GM12878 (cell line): Measurements from ENCODE around the gene RNF121. TPM values are rescaled to one million over a fixed set of nuclear protein-coding genes. Genes with fewer than 3 reads are reported as not detected.

Experiments used
- ATAC-seq: fragments of 200-7000 bp; cut with Tn5 transposase; 3 replicates; pipeline ENCODE4 v1.9.1; 2020; ENCODE audit warnings: mild to moderate bottlenecking, moderate library complexity
- BruUV-seq: library from RNA; stranded (reverse); fragments of 400-500 nt; replicated peaks from 2 replicates; lab custom pipeline; 2021; lab: Mats Ljungman, UMichigan
- CTCF ChIA-PET: fragments of 300-600 bp; sonication (Branson Sonifier 250); formaldehyde crosslinking; extraction: SDS; loops from one replicate; lab custom pipeline; 2021; ENCODE audit warnings: inconsistent platforms; lab: Yijun Ruan, JAX
- POLR2A ChIA-PET: fragments of 350-600 bp; formaldehyde crosslinking; extraction: SDS; loops from one replicate; lab custom pipeline; 2021; ENCODE audit warnings: inconsistent platforms; lab: Charles Lee
- RAD21 ChIA-PET: fragments of 300-600 bp; sonication (Branson Sonifier 250); formaldehyde crosslinking; loops from one replicate; lab custom pipeline; 2023; ENCODE audit warnings: antibody characterized with exemption; ENCODE audit not compliant: unreplicated experiment; lab: Charles Lee
- SMC1A ChIA-PET: fragments of 300-600 bp; sonication (Branson Sonifier 250); formaldehyde crosslinking; loops from one replicate; lab custom pipeline; 2023; ENCODE audit not compliant: unreplicated experiment, uncharacterized antibody; lab: Charles Lee
- DNase-seq: peaks from one replicate; pipeline ENCODE4 v3.0.0-alpha.2; 2011; ENCODE audit warnings: low read depth, low spot score
- FAIRE-seq: peaks from 3 replicates; lab custom pipeline; 2011; peaks lifted over from hg19 to GRCh38; lab: Jason Lieb, UNC
- H2AFZ ChIP-seq: 2 replicates; pipeline ENCODE4 v1.6.0; 2011; ENCODE audit warnings: low read depth, low read length, control low read depth; ENCODE audit not compliant: control insufficient read depth
- H3K27ac ChIP-seq: 2 replicates; pipeline ENCODE4 v1.5.1; 2011; ENCODE audit warnings: control low read depth; ENCODE audit not compliant: control insufficient read depth, insufficient read depth
- H3K27me3 ChIP-seq, 2 experiments: replicated peaks in 1 of 2; 2 replicates each; pipeline versions ENCODE4 v1.6.0 to v1.6.1; 2011; ENCODE audit warnings: low read length in 1 of 2; ENCODE audit not compliant: control insufficient read depth in 2 of 2, insufficient read depth in 2 of 2
- H3K36me3 ChIP-seq, 2 experiments: 2 replicates each; pipeline ENCODE4 v1.5.1; 2011; ENCODE audit warnings: low read length in 1 of 2; ENCODE audit not compliant: control insufficient read depth in 2 of 2, insufficient read depth in 2 of 2
- H3K4me1 ChIP-seq: 2 replicates; pipeline ENCODE4 v1.6.1; 2011; ENCODE audit warnings: mild to moderate bottlenecking, low read length, moderate library complexity, mixed read lengths; ENCODE audit not compliant: control insufficient read depth, insufficient read depth
- H3K4me2 ChIP-seq: 2 replicates; pipeline ENCODE4 v1.6.0; 2011; ENCODE audit warnings: control low read depth; ENCODE audit not compliant: control insufficient read depth, insufficient read depth
- H3K4me3 ChIP-seq: fragments of 200-600 bp; sonication (generic); 2 replicates; pipeline ENCODE4 v1.5.1; 2016
- H3K79me2 ChIP-seq: 2 replicates; pipeline ENCODE4 v1.6.0; 2011; ENCODE audit warnings: low read length; ENCODE audit not compliant: control insufficient read depth, insufficient read depth
- H3K9ac ChIP-seq: 2 replicates; pipeline ENCODE4 v1.8.0; 2011; ENCODE audit warnings: low read length, control low read depth, mixed read lengths; ENCODE audit not compliant: control insufficient read depth, insufficient read depth
- H3K9me3 ChIP-seq: replicated peaks from 3 replicates; pipeline ENCODE4 v1.5.1; 2011; ENCODE audit warnings: mild to moderate bottlenecking, low read length; ENCODE audit not compliant: control insufficient read depth, insufficient read depth
- H4K20me1 ChIP-seq: 2 replicates; pipeline ENCODE4 v1.6.0; 2011; ENCODE audit not compliant: control insufficient read depth, insufficient read depth
- CBFB ChIP-seq: IDR thresholded peaks from 2 replicates; pipeline ENCODE4 v1.6.1; 2016; ENCODE audit warnings: antibody characterized with exemption, low read depth
- CHD2 ChIP-seq: IDR thresholded peaks from 2 replicates; pipeline ENCODE4 v1.6.1; 2011; ENCODE audit warnings: low read depth, low read length, improper control_type of control experiment, borderline replicate concordance
- CREB1 ChIP-seq: IDR thresholded peaks from 2 replicates; pipeline ENCODE4 v1.6.1; 2012; ENCODE audit warnings: low read depth, mild to moderate bottlenecking, inconsistent platforms
- EZH2 ChIP-seq: IDR thresholded peaks from 2 replicates; pipeline ENCODE4 v1.6.1; 2012; ENCODE audit warnings: low read depth, mild to moderate bottlenecking, control low read depth, inconsistent platforms, low read length, borderline replicate concordance; ENCODE audit not compliant: control insufficient read depth
- GATAD2B ChIP-seq: fragments of 450-650 bp; conservative IDR thresholded peaks from 2 replicates; pipeline ENCODE4 v1.6.1; 2017; ENCODE audit warnings: low read depth, mild to moderate bottlenecking, moderate library complexity
- KDM1A ChIP-seq: fragments of 200-600 bp; sonication (generic); IDR thresholded peaks from 2 replicates; pipeline ENCODE4 v1.6.1; 2016; ENCODE audit warnings: borderline replicate concordance
- PML ChIP-seq: IDR thresholded peaks from 2 replicates; pipeline ENCODE4 v1.6.1; 2012; ENCODE audit warnings: low read length, inconsistent platforms
- RELA ChIP-seq: fragments of 450-650 bp; IDR thresholded peaks from 2 replicates; pipeline ENCODE4 v1.8.0; 2014; ENCODE audit warnings: borderline replicate concordance; ENCODE audit not compliant: partially characterized antibody
- RUNX3 ChIP-seq: IDR thresholded peaks from 2 replicates; pipeline ENCODE4 v1.6.1; 2012; ENCODE audit warnings: low read length, inconsistent platforms
- SMAD1 ChIP-seq: fragments of 450-650 bp; IDR thresholded peaks from 2 replicates; pipeline ENCODE4 v1.6.1; 2018; ENCODE audit warnings: mild to moderate bottlenecking, low read depth; ENCODE audit not compliant: partially characterized antibody
- SREBF1 ChIP-seq: IDR thresholded peaks from 2 replicates; pipeline ENCODE4 v1.6.1; 2012; ENCODE audit warnings: mild to moderate bottlenecking, low read length
- ZBED1 ChIP-seq: IDR thresholded peaks from 2 replicates; pipeline ENCODE4 v1.6.1; 2016; ENCODE audit warnings: borderline replicate concordance
- ZBTB40 ChIP-seq: fragments of 450-650 bp; IDR thresholded peaks from 2 replicates; pipeline ENCODE4 v1.6.1; 2016; ENCODE audit warnings: mild to moderate bottlenecking, moderate library complexity, borderline replicate concordance
- ZNF207 ChIP-seq: fragments of 450-650 bp; IDR thresholded peaks from 2 replicates; pipeline ENCODE4 v1.6.1; 2014; ENCODE audit warnings: antibody characterized with exemption, mild to moderate bottlenecking, borderline replicate concordance
- WGBS: methylation state at CpG from one replicate; pipeline ENCODE4 v1.1.6; 2016; ENCODE audit warnings: low lambda C conversion rate; ENCODE audit not compliant: insufficient replicate concordance, insufficient coverage; ENCODE audit errors: missing lambda C conversion rate; 5-methylcytosine and 5-hydroxymethylcytosine counted together
- in situ Hi-C: fragments of 300-500 bp; cut with MboI; formaldehyde crosslinking; loops from 9 replicates; pipeline ENCODE4 v1.14.3; 2018; ENCODE audit warnings: mixed read lengths
- intact Hi-C: fragments of 100-400 bp; cut with micrococcal nuclease; formaldehyde crosslinking; loops from one replicate; pipeline ENCODE4 v1.14.2; 2022; ENCODE audit not compliant: unreplicated experiment
- polyA plus RNA-seq, 11 experiments: library from polyadenylated mRNA; depleted of rRNA in 4 of 11; unstranded in 6 of 11; stranded (reverse) in 5 of 11; fragments of >200 nt; fragmentation: Nextera tagmentation in 4 of 11; fragmentation: Illumina TruSeq in 1 of 11; extraction: Ambion mirVana in 4 of 11; extraction: Trizol in 1 of 11; gene quantifications; 1 replicate in 1 of 11; 2 replicates in 10 of 11; pipeline versions ENCODE4 v1.2.1 to v1.2.3, GENCODE V29; 2011 to 2016; ENCODE audit warnings: inconsistent platforms in 2 of 11, missing spikeins in 2 of 11, low read depth in 1 of 11
- total RNA-seq, 4 experiments: library from RNA; depleted of rRNA in 3 of 4; stranded (reverse); fragments of >200 nt in 3 of 4; fragmentation: Illumina TruSeq in 1 of 4; extraction: Trizol in 1 of 4; gene quantifications; 2 replicates each; pipeline versions ENCODE4 v1.2.1 to v1.2.3, GENCODE V29; 2013 to 2021

Gene RNF121
- total and polyA plus RNA-seq, 10 of the 15 experiments (the other 5 are each of a cell fraction or from before 2014, with no cell fraction given): 8.6 to 73.7 (median 32.7) TPM

- TF ChIP-seq CREB1: no peak
- TF ChIP-seq RELA: no peak
- TF ChIP-seq ZNF207: no peak
- no peak for TF ChIP-seq ZBED1
- no peak for TF ChIP-seq EZH2
- no peak for TF ChIP-seq KDM1A
- TF ChIP-seq CBFB: no peak
- TF ChIP-seq PML: no peak
- no peak for TF ChIP-seq RUNX3
- TF ChIP-seq CHD2: no peak
- TF ChIP-seq SREBF1: no peak
- TF ChIP-seq GATAD2B: no peak
- TF ChIP-seq SMAD1: no peak
- no peak for TF ChIP-seq ZBTB40
- CTCF ChIA-PET: interaction anchor here (0.8 to 2.0 kb wide), 5 partner anchors 7 to 95 kb away, joined by 3 to 6 read pairs (median 3); no protein-coding TSS in a partner anchor
- Histone ChIP-seq H4K20me1 (no peaks in the 10 kb centered on the region), H3K27ac (no peak overlapping the region), H3K4me3 (no peak overlapping the region), H2AFZ (no peak overlapping the region), H3K9ac (no peak overlapping the region), H3K4me2 (no peak overlapping the region), H3K79me2 (peaks cover 41% of the 10 kb centered on the region), H3K9me3 (no peaks in the 10 kb centered on the region), H3K4me1 (no peaks in the 10 kb centered on the region; the same call in 1 of the 2 replicates), H3K27me3 (no peaks in the 10 kb centered on the region), H3K36me3 (peaks cover 7 to 19% of the 10 kb centered on the region in 2 experiments)
- in situ Hi-C loops: no loop called here
- WGBS: 23% methylated on average over 3 of the region's 3 CpGs
- ATAC-seq: peak; percentile 42
- POLR2A ChIA-PET: interaction anchor here (0.6 to 3.6 kb wide), 5 partner anchors 7 to 211 kb away, joined by 4 to 16 read pairs (median 8); partner anchors contain the start of genes RNF121 and XNDC1N
- intact Hi-C loops: no loop called here
- BruUV-seq: no TSS peak
- DNase-seq: no peak
- FAIRE-seq: no peak
- SMC1A ChIA-PET: interaction anchor here (1.0 to 4.3 kb wide), 9 partner anchors 11 to 475 kb away, joined by 3 to 27 read pairs (median 6); partner anchors contain the start of gene XNDC1N
- RAD21 ChIA-PET: interaction anchor here (0.6 to 0.7 kb wide), 2 partner anchors 9 to 23 kb away, joined by 3 to 5 read pairs; no protein-coding TSS in a partner anchor
Observed at GRCh38 chr11:71955898-71956456, 27.1 kb downstream of the RNF121 start.
